Keratinocyte (primary cell): Measurements from ENCODE around the gene MRPS27. TPM values are rescaled to one million over a fixed set of nuclear protein-coding genes. Genes with fewer than 3 reads are reported as not detected.

Experiments
- DNase-seq: peaks from one replicate; pipeline ENCODE4 v3.0.0-alpha.2; 2011; ENCODE audit warnings: low read depth, missing footprints, low spot score
- FAIRE-seq: peaks from 2 replicates; lab custom pipeline; 2011; peaks lifted over from hg19 to GRCh38; lab: Jason Lieb, UNC
- H2AFZ ChIP-seq: 2 replicates; pipeline ENCODE4 v1.6.0; 2012; ENCODE audit warnings: low read length, control low read depth, inconsistent platforms; ENCODE audit not compliant: control insufficient read depth
- H3K27ac ChIP-seq: 2 replicates; pipeline ENCODE4 v1.5.1; 2011; ENCODE audit warnings: low read length; ENCODE audit not compliant: control insufficient read depth, insufficient read depth
- H3K27me3 ChIP-seq: 3 replicates; pipeline ENCODE4 v1.6.0; 2011; ENCODE audit warnings: low read length; ENCODE audit not compliant: control insufficient read depth, insufficient read depth; ENCODE audit errors: extremely low read depth
- H3K36me3 ChIP-seq, 2 experiments: 2 replicates in 1 of 2; 3 replicates in 1 of 2; pipeline ENCODE4 v1.5.1; 2011; ENCODE audit warnings: low read length in 2 of 2, mild to moderate bottlenecking in 1 of 2; ENCODE audit not compliant: control insufficient read depth in 2 of 2, insufficient read depth in 2 of 2; ENCODE audit errors: extremely low read depth in 1 of 2
- H3K4me1 ChIP-seq: 3 replicates; pipeline ENCODE4 v1.5.1; 2011; ENCODE audit warnings: low read length; ENCODE audit not compliant: control insufficient read depth, insufficient read depth; ENCODE audit errors: extremely low read depth
- H3K4me2 ChIP-seq: 3 replicates; pipeline ENCODE4 v1.6.0; 2011; ENCODE audit warnings: low read depth, low read length; ENCODE audit not compliant: control insufficient read depth, insufficient read depth; ENCODE audit errors: extremely low read depth
- H3K4me3 ChIP-seq, 3 experiments: fragments of 200-600 bp in 1 of 3; sonication (generic) in 1 of 3; 2 replicates in 2 of 3; 3 replicates in 1 of 3; pipeline ENCODE4 v1.5.1; 2011 to 2016; ENCODE audit warnings: low read length in 3 of 3, mild to moderate bottlenecking in 3 of 3, control low read depth in 2 of 3, inconsistent platforms in 1 of 3, low read depth in 1 of 3, mixed read lengths in 1 of 3, mixed run types in 1 of 3, moderate library complexity in 1 of 3; ENCODE audit not compliant: control insufficient read depth in 2 of 3, insufficient read depth in 2 of 3; ENCODE audit errors: extremely low read depth in 1 of 3
- H3K79me2 ChIP-seq: 2 replicates; pipeline ENCODE4 v1.6.0; 2012; ENCODE audit warnings: low read length; ENCODE audit not compliant: control insufficient read depth, insufficient read depth
- H3K9ac ChIP-seq: 3 replicates; pipeline ENCODE4 v1.6.0; 2011; ENCODE audit warnings: low read length; ENCODE audit not compliant: control insufficient read depth, insufficient read depth; ENCODE audit errors: extremely low read depth
- H3K9me1 ChIP-seq: 3 replicates; pipeline ENCODE4 v1.6.0; 2011; ENCODE audit warnings: low read length; ENCODE audit not compliant: control insufficient read depth, insufficient read depth; ENCODE audit errors: extremely low read depth
- H3K9me3 ChIP-seq: 2 replicates; pipeline ENCODE4 v1.5.1; 2012; ENCODE audit warnings: low read depth, low read length; ENCODE audit not compliant: control insufficient read depth
- H4K20me1 ChIP-seq: 3 replicates; pipeline ENCODE4 v1.6.0; 2011; ENCODE audit warnings: low read length; ENCODE audit not compliant: control insufficient read depth, insufficient read depth; ENCODE audit errors: extremely low read depth
- CTCF ChIP-seq, 3 experiments: IDR thresholded peaks in 1 of 3; conservative IDR thresholded peaks in 1 of 3; optimal IDR thresholded peaks in 1 of 3; 2 replicates in 2 of 3; 3 replicates in 1 of 3; pipeline versions ENCODE3 to v1.5.1; 2011; ENCODE audit warnings: low read length in 3 of 3, mild to moderate bottlenecking in 3 of 3, moderate library complexity in 2 of 3, control low read depth in 1 of 3, inconsistent platforms in 1 of 3; ENCODE audit not compliant: insufficient read depth in 2 of 3; ENCODE audit errors: extremely low read depth in 1 of 3
- EZH2 ChIP-seq: IDR thresholded peaks from one replicate; pipeline ENCODE4 v1.6.1; 2012; ENCODE audit warnings: inconsistent platforms, mild to moderate bottlenecking, low read length, moderate library complexity
- dilution Hi-C: fragments of 300-500 bp; cut with MboI; formaldehyde crosslinking; loops from one replicate; pipeline ENCODE4 v1.7.0; 2020; ENCODE audit warnings: low sequenced_read_pairs; ENCODE audit not compliant: extremely low pct_ligation_motif_present
- polyA plus RNA-seq, 5 experiments: library from polyadenylated mRNA; depleted of rRNA in 3 of 5; stranded (reverse) in 3 of 5; stranded (forward) in 1 of 5; unstranded in 1 of 5; fragments of >200 nt; gene quantifications; 1 replicate in 1 of 5; 2 replicates in 3 of 5; 3 replicates in 1 of 5; pipeline versions ENCODE4 v1.2.1 to v1.2.3, GENCODE V29; 2011 to 2012; ENCODE audit warnings: missing spikeins in 2 of 5, low read depth in 1 of 5, low replicate concordance in 1 of 5

The MRPS27 gene
- polyA plus RNA-seq, 1 donor (not counting 4 experiments of a cell fraction or from before 2014, with no cell fraction given): 98.7 TPM

- no peak for DNase-seq
- Histone ChIP-seq H3K79me2 (no peaks in the 10 kb centered on the region), H3K4me3 (no peak overlapping the region), H3K4me2 (no peak overlapping the region), H3K9me3 (no peaks in the 10 kb centered on the region), H3K4me1 (peaks cover 3% of the 10 kb centered on the region), H3K9ac (no peak overlapping the region), H3K27me3 (no peaks in the 10 kb centered on the region), H3K9me1 (no peaks in the 10 kb centered on the region), H2AFZ (no peak overlapping the region), H3K36me3 (peaks cover 0 to 2% of the 10 kb centered on the region in 2 experiments), H3K27ac (no peak overlapping the region), H4K20me1 (no peaks in the 10 kb centered on the region)
- no peak for FAIRE-seq
- dilution Hi-C loops: no loop called here
- no peak for TF ChIP-seq EZH2
- no peak for TF ChIP-seq CTCF (optimal IDR thresholded peaks at IDR 0.05 in 1 of 3, IDR thresholded peaks at IDR 0.05 in 1 of 3, conservative IDR thresholded peaks at IDR 0.05 in 1 of 3; ENCODE audit: extremely low read depth in 1 of 3, insufficient read depth in 2 of 3, low read length in 3 of 3)
These were observed 125.2 kb downstream of the MRPS27 start for GRCh38 chr5:72194846-72195245.

- Histone ChIP-seq H3K4me3 (no peak overlapping the region), H3K27ac (no peak overlapping the region), H3K4me2 (no peak overlapping the region), H3K9ac (no peak overlapping the region), H3K27me3 (no peaks in the 10 kb centered on the region), H3K9me1 (no peaks in the 10 kb centered on the region), H3K79me2 (no peaks in the 10 kb centered on the region), H4K20me1 (no peaks in the 10 kb centered on the region), H3K36me3 (peaks cover 0 to 2% of the 10 kb centered on the region in 2 experiments), H3K9me3 (no peaks in the 10 kb centered on the region), H2AFZ (no peak overlapping the region), H3K4me1 (peaks cover 18% of the 10 kb centered on the region)
- FAIRE-seq (peak; percentile 76), DNase-seq (no peak)
- dilution Hi-C loops: no loop called here
- no peak for TF ChIP-seq EZH2
- TF ChIP-seq CTCF (optimal IDR thresholded peaks at IDR 0.05 in 1 of 3, IDR thresholded peaks at IDR 0.05 in 1 of 3, conservative IDR thresholded peaks at IDR 0.05 in 1 of 3; ENCODE audit: extremely low read depth in 1 of 3, insufficient read depth in 2 of 3, low read length in 3 of 3): no peak
These were observed 128.6 kb downstream of the MRPS27 start for GRCh38 chr5:72191404-72191803.
